GM15510 (cell line): ENCODE data around the gene NTRK1.

Experiments used
- POLR2A ChIP-seq: IDR thresholded peaks from 3 replicates; pipeline ENCODE4 v1.6.1; 2011; ENCODE audit warnings: borderline replicate concordance; ENCODE audit not compliant: insufficient read length; ENCODE audit errors: extremely low read depth

Gene NTRK1

GRCh38 chr1:156920233-156921052, 59.8 kb downstream of the NTRK1 start, which contains the start of gene LRRC71:
LRRC71 (plus strand) TSS chr1:156920632; CDS start chr1:156920804, 172 bp downstream.
- TF ChIP-seq POLR2A, result no peak

GRCh38 chr1:156921053-156921529, 60.4 kb downstream of the NTRK1 start:
- no peak for TF ChIP-seq POLR2A

- TF ChIP-seq POLR2A, result no peak
Measured at GRCh38 chr1:156922986-156923669, 62.5 kb downstream of the NTRK1 start.

- TF ChIP-seq POLR2A, result no peak
Measured at GRCh38 chr1:156923670-156924477, 63.2 kb downstream of the NTRK1 start.

- no peak for TF ChIP-seq POLR2A
Measured at GRCh38 chr1:156924478-156925153, 64.0 kb downstream of the NTRK1 start.

- no peak for TF ChIP-seq POLR2A
Measured at GRCh38 chr1:156925154-156926010, 64.7 kb downstream of the NTRK1 start.

- TF ChIP-seq POLR2A, result no peak
Measured at GRCh38 chr1:156926175-156926574, 65.5 kb downstream of the NTRK1 start.

- no peak for TF ChIP-seq POLR2A
Measured at GRCh38 chr1:156927215-156928042, 66.8 kb downstream of the NTRK1 start.

- no peak for TF ChIP-seq POLR2A
Measured at GRCh38 chr1:156928043-156928602, 67.5 kb downstream of the NTRK1 start.

GRCh38 chr1:156929596-156930238, 69.1 kb downstream of the NTRK1 start:
- no peak for TF ChIP-seq POLR2A

GRCh38 chr1:156930483-156930882, 69.8 kb downstream of the NTRK1 start:
- no peak for TF ChIP-seq POLR2A
